HG02763 (cell line): ENCODE results near the gene DPPA4.
"Not testable (repeated sequence)": the region's sequence is repeated elsewhere in the genome, so short reads cannot be mapped to it uniquely, and the experiment has no call there.

ENCODE experiments used
- ATAC-seq: cut with Tn5 transposase; IDR thresholded peaks from one replicate; pipeline ENCODE4 v1.9.1; 2021; ENCODE audit warnings: mild to moderate bottlenecking, moderate library complexity; ENCODE audit not compliant: unreplicated experiment

Gene DPPA4, protein sequence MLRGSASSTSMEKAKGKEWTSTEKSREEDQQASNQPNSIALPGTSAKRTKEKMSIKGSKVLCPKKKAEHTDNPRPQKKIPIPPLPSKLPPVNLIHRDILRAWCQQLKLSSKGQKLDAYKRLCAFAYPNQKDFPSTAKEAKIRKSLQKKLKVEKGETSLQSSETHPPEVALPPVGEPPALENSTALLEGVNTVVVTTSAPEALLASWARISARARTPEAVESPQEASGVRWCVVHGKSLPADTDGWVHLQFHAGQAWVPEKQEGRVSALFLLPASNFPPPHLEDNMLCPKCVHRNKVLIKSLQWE

GRCh38 chr3:109337393-109337792, at the start of gene DPPA4:
DPPA4 (minus strand) TSS chr3:109337546; CDS start chr3:109337517, 29 bp downstream.
- no peak for ATAC-seq

GRCh38 chr3:109385442-109386318, 48.3 kb upstream of the DPPA4 start:
- no peak for ATAC-seq

DNA sequence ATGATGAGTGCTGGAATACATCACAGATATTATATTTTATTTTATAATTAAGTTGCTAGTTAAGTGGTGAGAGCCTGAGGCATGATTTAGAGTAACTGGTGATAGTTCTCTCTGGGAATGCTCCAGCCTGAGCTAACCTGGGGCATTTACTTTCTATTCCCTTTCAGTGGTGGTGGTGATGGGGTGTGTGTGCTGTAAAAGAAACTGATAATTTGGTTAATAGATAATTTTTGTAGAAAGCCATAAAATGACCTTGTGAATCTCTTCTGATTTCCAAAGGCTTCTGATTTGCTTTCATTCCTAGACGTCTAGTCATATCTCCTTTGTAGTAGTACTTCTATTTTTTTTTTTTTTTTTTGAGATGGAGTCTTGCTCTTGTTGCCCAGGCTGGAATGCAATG, 46.8 kb upstream of the DPPA4 start:
- ATAC-seq: no peak

DNA sequence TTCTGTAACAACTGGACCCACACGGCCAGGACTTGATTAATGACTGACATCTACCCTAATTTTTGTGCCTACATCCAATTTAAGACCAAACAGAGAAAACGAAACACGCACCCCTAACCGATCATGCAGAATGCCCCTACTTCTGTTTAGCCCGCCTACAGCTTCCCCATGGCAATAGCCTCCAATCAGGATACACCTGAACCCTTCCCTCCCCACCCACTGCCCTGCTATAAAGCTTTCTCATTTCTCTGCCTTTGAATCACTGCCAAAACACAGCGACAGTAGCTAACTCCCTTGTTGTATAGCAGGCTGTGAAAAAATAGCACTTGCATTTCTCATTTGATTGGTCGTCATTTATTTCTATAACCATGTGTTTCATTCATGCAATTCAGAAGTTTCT, 45.2 kb upstream of the DPPA4 start:
- no peak for ATAC-seq

- no peak for ATAC-seq
These were observed 38.6 kb upstream of the DPPA4 start for GRCh38 chr3:109375975-109376374.

- ATAC-seq: not testable (repeated sequence)
These were observed 37.1 kb upstream of the DPPA4 start for GRCh38 chr3:109374434-109374833.

DNA sequence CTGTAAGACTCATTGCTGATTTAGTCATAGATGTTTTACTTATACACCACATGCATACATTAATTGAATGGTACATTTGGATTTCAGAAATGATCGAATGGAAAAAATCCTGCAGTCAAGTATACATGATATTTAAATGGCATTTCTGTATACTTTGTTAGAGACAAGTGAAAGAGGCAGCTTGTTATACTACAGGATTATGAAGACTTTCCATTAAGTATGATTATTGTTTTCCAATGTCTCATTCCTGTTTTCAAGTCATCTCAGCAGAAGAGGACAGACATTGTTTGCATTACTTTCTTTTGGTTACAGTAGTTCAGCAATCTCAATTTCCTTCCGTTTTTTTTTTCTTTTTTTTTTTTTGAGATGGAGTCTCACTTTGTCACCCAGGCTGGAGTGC, 36.6 kb upstream of the DPPA4 start:
- ATAC-seq: no peak

GRCh38 chr3:109372639-109373038, 35.3 kb upstream of the DPPA4 start:
- ATAC-seq: no peak

- ATAC-seq: no peak
These were observed 32.2 kb upstream of the DPPA4 start for GRCh38 chr3:109369510-109369909.

- ATAC-seq: no peak
These were observed 26.7 kb upstream of the DPPA4 start for GRCh38 chr3:109364088-109364487.

DNA sequence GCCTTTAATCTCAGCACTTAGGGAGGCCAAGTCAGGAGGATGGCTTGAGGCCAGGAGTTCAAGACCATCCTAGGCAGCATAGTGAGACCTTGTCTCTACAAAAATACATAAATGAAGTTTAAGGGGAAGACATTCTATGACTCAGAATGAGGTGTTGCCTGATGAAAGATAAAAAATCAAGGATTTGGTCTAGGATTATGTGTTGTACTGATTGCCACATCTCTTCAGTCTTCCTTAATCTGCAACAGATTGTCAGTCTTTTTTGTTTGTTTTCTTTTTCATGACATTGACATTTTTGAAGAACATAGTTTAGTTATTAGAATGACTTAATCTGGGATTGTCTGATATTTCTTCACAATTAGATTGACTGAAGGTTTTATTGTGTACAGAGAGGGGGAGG, 26.3 kb upstream of the DPPA4 start:
- ATAC-seq: no peak

- no peak for ATAC-seq
These were observed 25.5 kb upstream of the DPPA4 start for GRCh38 chr3:109362823-109363222.

- ATAC-seq: not testable (repeated sequence)
These were observed 21.5 kb upstream of the DPPA4 start for GRCh38 chr3:109358809-109359208.

GRCh38 chr3:109356442-109357155, 19.3 kb upstream of the DPPA4 start:
- no peak for ATAC-seq

DNA sequence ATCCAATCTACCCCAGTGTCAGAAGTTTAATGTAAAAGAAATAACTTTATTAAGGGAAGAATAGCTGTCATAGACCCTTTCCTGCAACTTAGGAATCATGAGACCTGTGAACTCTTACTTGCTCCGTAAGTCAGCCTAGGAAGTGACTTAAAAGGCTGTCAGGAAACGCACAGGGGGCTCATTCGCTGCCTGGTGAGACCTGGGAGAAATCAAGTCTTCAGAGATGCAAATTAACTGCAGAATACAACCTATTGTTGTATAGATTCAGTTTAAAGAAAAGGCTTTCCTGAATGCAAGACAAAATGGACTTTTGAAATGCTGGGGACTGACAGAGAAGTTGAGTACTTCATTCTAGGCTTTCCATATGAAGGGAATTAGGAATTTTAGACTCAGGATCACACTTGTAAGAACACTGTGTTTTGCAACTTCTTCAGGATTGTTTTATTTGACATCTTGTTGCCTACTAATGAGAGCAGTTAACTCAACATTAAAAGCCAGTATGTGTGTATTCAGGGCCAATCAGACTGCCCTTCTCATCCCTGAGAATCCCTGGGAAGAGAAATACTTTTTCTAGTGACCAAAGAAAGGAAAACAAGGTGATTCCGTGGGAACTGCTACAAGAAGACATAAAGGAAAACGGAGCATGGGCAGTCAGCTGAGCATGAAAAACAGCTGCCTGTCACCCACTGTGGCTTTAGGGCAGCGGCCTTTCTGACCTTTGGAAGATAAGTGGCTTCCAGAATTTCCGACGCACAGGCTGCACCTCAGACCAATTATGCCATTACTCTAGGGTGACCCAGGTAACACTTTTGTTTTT, 18.5 kb upstream of the DPPA4 start:
- no peak for ATAC-seq

DNA sequence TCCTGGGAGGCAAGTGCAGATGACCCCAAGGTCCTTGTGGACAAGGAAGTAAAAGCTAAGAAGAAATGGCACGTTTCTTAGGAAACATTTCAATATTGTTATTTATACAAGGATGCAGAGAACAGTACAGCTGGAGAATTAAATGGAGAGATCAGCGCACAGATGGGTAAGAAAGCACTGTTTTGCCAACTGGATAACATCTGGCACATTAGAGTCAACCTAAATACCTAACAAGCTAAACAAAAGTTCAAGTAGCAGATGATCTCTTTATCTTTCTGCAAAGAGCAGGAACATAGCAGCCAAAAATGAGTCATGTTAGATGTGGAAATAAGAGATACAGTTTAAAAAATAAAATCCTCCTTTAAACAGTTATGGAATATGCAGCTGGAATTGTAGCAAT, 15.7 kb upstream of the DPPA4 start:
- ATAC-seq: no peak

- no peak for ATAC-seq
These were observed 13.9 kb upstream of the DPPA4 start for GRCh38 chr3:109351231-109351630.

DNA sequence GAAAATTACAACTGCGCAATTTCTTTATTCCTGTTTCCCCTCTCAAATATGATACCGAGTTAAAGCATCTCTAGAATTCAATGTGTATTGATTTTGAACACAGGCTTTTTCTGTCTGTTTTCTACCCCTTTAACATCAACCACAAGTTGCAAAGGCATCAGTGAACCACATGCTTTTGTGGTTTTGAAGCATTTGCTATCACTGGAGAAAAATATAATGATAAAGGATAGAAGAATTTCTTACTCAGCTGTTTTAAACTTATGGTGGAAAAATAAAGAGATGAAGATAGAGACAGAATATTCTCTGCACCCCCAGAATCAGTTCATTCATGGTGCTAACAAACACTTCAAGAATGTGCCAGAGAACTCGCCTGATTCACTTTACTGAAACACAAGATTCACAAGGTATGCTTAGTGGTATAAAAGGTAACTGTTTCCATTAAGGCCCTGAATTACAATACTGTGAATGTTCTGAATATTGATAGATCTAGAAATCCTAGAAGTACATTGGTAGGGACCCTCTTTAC, 9.5 kb upstream of the DPPA4 start:
- ATAC-seq: no peak

DNA sequence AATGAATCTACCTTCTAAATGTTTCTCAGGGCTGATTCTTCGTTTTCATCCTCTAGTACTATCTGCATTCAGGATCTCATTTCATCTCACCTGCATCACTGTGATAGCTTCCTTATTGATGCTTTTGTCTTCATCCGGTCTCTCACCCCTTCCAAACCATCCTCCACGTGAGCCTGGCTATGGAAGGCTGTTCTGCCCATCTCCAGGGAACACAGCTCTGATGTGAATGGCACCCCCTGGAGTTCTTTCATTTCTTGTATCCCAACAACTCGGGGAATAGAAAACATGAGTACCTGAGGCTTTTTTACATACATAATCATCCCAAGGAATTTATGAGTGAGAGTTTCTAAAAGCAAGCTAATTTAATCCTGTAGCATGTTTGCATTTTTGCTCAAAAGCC, 8.8 kb upstream of the DPPA4 start:
- no peak for ATAC-seq
